Measurements from ENCODE around the gene KRTAP10-4. TPM values are rescaled to one million over a fixed set of nuclear protein-coding genes. Genes with fewer than 3 reads are reported as not detected.
"Not testable (repeated sequence)": the region's sequence is repeated elsewhere in the genome, so short reads cannot be mapped to it uniquely, and the experiment has no call there.

KRTAP10-4 gene
- not detected in 2 replicates for total RNA-seq (2012; rRNA removed)

GRCh38 chr21:44573630-44574456 lies at the start of gene KRTAP10-4:
Gene KRTAP10-4 (plus strand): TSS chr21:44573729. CDS start chr21:44573759, 30 bp downstream.
- H3K4me3 ChIP-seq (ENCODE audit: low read length); H3K36me3 ChIP-seq (ENCODE audit: insufficient read depth, low read length); H3K4me1 ChIP-seq (ENCODE audit: control insufficient read depth, insufficient read depth, low read length); H3K9ac ChIP-seq (ENCODE audit: low read depth, low read length); H3K4me2 ChIP-seq (ENCODE audit: low read length); H3K9me3 ChIP-seq (replicated peaks; ENCODE audit: low read length): not testable (repeated sequence)
- H3K27me3 ChIP-seq (ENCODE audit: control insufficient read depth, insufficient read depth, low read length): peaks cover 24% of the 10 kb centered on the region

GRCh38 chr21:44524414-44525371 lies 48.8 kb upstream of the KRTAP10-4 start:
- peaks cover 3% of the 10 kb centered on the region for H3K9me3 ChIP-seq (replicated peaks; ENCODE audit: low read length)
- H3K4me2 ChIP-seq (ENCODE audit: low read length): no peak overlapping the region
- H3K27me3 ChIP-seq (ENCODE audit: control insufficient read depth, insufficient read depth, low read length): no peaks in the 10 kb centered on the region
- no peaks in the 10 kb centered on the region for H3K36me3 ChIP-seq (ENCODE audit: insufficient read depth, low read length)
- H3K9ac ChIP-seq (ENCODE audit: low read depth, low read length): no peak overlapping the region
- no peak overlapping the region for H3K4me3 ChIP-seq (ENCODE audit: low read length)
- H3K4me1 ChIP-seq (ENCODE audit: control insufficient read depth, insufficient read depth, low read length): no peaks in the 10 kb centered on the region

GRCh38 chr21:44525391-44526095 lies 48.0 kb upstream of the KRTAP10-4 start:
- Histone ChIP-seq H3K4me1 (ENCODE audit: control insufficient read depth, insufficient read depth, low read length) (no peaks in the 10 kb centered on the region), H3K36me3 (ENCODE audit: insufficient read depth, low read length) (no peaks in the 10 kb centered on the region), H3K4me3 (ENCODE audit: low read length) (no peak overlapping the region), H3K9me3 (replicated peaks; ENCODE audit: low read length) (peaks cover 3% of the 10 kb centered on the region), H3K4me2 (ENCODE audit: low read length) (no peak overlapping the region), H3K9ac (ENCODE audit: low read depth, low read length) (no peak overlapping the region), H3K27me3 (ENCODE audit: control insufficient read depth, insufficient read depth, low read length) (no peaks in the 10 kb centered on the region)

- no peak overlapping the region for H3K4me2 ChIP-seq (ENCODE audit: low read length)
- H3K27me3 ChIP-seq (ENCODE audit: control insufficient read depth, insufficient read depth, low read length): no peaks in the 10 kb centered on the region
- no peak overlapping the region for H3K4me3 ChIP-seq (ENCODE audit: low read length)
- no peaks in the 10 kb centered on the region for H3K4me1 ChIP-seq (ENCODE audit: control insufficient read depth, insufficient read depth, low read length)
- no peak overlapping the region for H3K9ac ChIP-seq (ENCODE audit: low read depth, low read length)
- H3K9me3 ChIP-seq (replicated peaks; ENCODE audit: low read length): peaks cover 3% of the 10 kb centered on the region
- no peaks in the 10 kb centered on the region for H3K36me3 ChIP-seq (ENCODE audit: insufficient read depth, low read length)
Measured at GRCh38 chr21:44526096-44526997, 47.2 kb upstream of the KRTAP10-4 start.

GRCh38 chr21:44527156-44527982 lies 46.2 kb upstream of the KRTAP10-4 start:
- Histone ChIP-seq H3K4me1 (ENCODE audit: control insufficient read depth, insufficient read depth, low read length) (no peaks in the 10 kb centered on the region), H3K4me3 (ENCODE audit: low read length) (no peak overlapping the region), H3K9ac (ENCODE audit: low read depth, low read length) (no peak overlapping the region), H3K9me3 (replicated peaks; ENCODE audit: low read length) (peaks cover under 1% of the 10 kb centered on the region), H3K4me2 (ENCODE audit: low read length) (no peak overlapping the region), H3K27me3 (ENCODE audit: control insufficient read depth, insufficient read depth, low read length) (peaks cover 7% of the 10 kb centered on the region), H3K36me3 (ENCODE audit: insufficient read depth, low read length) (no peaks in the 10 kb centered on the region)

- Histone ChIP-seq H3K9ac (ENCODE audit: low read depth, low read length) (no peak overlapping the region), H3K4me3 (ENCODE audit: low read length) (no peak overlapping the region), H3K27me3 (ENCODE audit: control insufficient read depth, insufficient read depth, low read length) (peaks cover 7% of the 10 kb centered on the region), H3K9me3 (replicated peaks; ENCODE audit: low read length) (no peaks in the 10 kb centered on the region), H3K4me1 (ENCODE audit: control insufficient read depth, insufficient read depth, low read length) (no peaks in the 10 kb centered on the region), H3K4me2 (ENCODE audit: low read length) (no peak overlapping the region), H3K36me3 (ENCODE audit: insufficient read depth, low read length) (no peaks in the 10 kb centered on the region)
Measured at GRCh38 chr21:44527983-44528633, 45.4 kb upstream of the KRTAP10-4 start.

GRCh38 chr21:44528634-44528995 lies 44.9 kb upstream of the KRTAP10-4 start:
- H3K4me2 ChIP-seq (ENCODE audit: low read length): no peak overlapping the region
- H3K27me3 ChIP-seq (ENCODE audit: control insufficient read depth, insufficient read depth, low read length): peaks cover 7% of the 10 kb centered on the region
- no peaks in the 10 kb centered on the region for H3K9me3 ChIP-seq (replicated peaks; ENCODE audit: low read length)
- no peak overlapping the region for H3K4me3 ChIP-seq (ENCODE audit: low read length)
- no peak overlapping the region for H3K9ac ChIP-seq (ENCODE audit: low read depth, low read length)
- no peaks in the 10 kb centered on the region for H3K4me1 ChIP-seq (ENCODE audit: control insufficient read depth, insufficient read depth, low read length)
- no peaks in the 10 kb centered on the region for H3K36me3 ChIP-seq (ENCODE audit: insufficient read depth, low read length)

GRCh38 chr21:44529011-44529421 lies 44.5 kb upstream of the KRTAP10-4 start:
- Histone ChIP-seq H3K9ac (ENCODE audit: low read depth, low read length) (no peak overlapping the region), H3K9me3 (replicated peaks; ENCODE audit: low read length) (no peaks in the 10 kb centered on the region), H3K4me2 (ENCODE audit: low read length) (no peak overlapping the region), H3K27me3 (ENCODE audit: control insufficient read depth, insufficient read depth, low read length) (peaks cover 7% of the 10 kb centered on the region), H3K4me1 (ENCODE audit: control insufficient read depth, insufficient read depth, low read length) (no peaks in the 10 kb centered on the region), H3K36me3 (ENCODE audit: insufficient read depth, low read length) (no peaks in the 10 kb centered on the region), H3K4me3 (ENCODE audit: low read length) (no peak overlapping the region)

- no peak overlapping the region for H3K9ac ChIP-seq (ENCODE audit: low read depth, low read length)
- H3K4me1 ChIP-seq (ENCODE audit: control insufficient read depth, insufficient read depth, low read length): no peaks in the 10 kb centered on the region
- no peak overlapping the region for H3K4me2 ChIP-seq (ENCODE audit: low read length)
- no peaks in the 10 kb centered on the region for H3K36me3 ChIP-seq (ENCODE audit: insufficient read depth, low read length)
- H3K4me3 ChIP-seq (ENCODE audit: low read length): no peak overlapping the region
- H3K9me3 ChIP-seq (replicated peaks; ENCODE audit: low read length): no peaks in the 10 kb centered on the region
- H3K27me3 ChIP-seq (ENCODE audit: control insufficient read depth, insufficient read depth, low read length): peaks cover 7% of the 10 kb centered on the region
Measured at GRCh38 chr21:44529503-44530125, 43.9 kb upstream of the KRTAP10-4 start.

Measured in skeletal muscle satellite cell (primary cell).